ENCODE data around the gene PLEK. TPM values are rescaled to one million over a fixed set of nuclear protein-coding genes. Genes with fewer than 3 reads are reported as not detected.
A peak's percentile ranks its signal among the peaks of the same experiment; 100 is the strongest.

Gene PLEK
- total and polyA plus RNA-seq, 4 donors = 2.6 to 40.6 (median 4.6) TPM

GRCh38 chr2:68366083-68366560 is 1.0 kb downstream of the PLEK start:
- Histone ChIP-seq H3K27me3 (ENCODE audit: control insufficient read depth in 4 of 4, insufficient read depth in 4 of 4, low read length in 3 of 4) (no peaks in the 10 kb centered on the region), H3K4me3 (ENCODE audit: low read depth in 1 of 3, low read length in 3 of 3) (peak overlapping the region; percentile 29 to 59 (median 32)), H3K36me3 (ENCODE audit: control insufficient read depth in 4 of 4, insufficient read depth in 3 of 4, low read depth in 1 of 4, low read length in 3 of 4) (no peaks in the 10 kb centered on the region), H3K9ac (ENCODE audit: low read depth in 1 of 2, low read length in 2 of 2) (peak overlapping the region; percentile 19 to 62), H3K27ac (ENCODE audit: low read depth in 1 of 2, low read length in 2 of 2) (peak overlapping the region; percentile 50 to 55), H3K9me3 (ENCODE audit: control insufficient read depth in 4 of 4, low read length in 3 of 4) (no peaks in the 10 kb centered on the region), H3K4me1 (ENCODE audit: control insufficient read depth in 4 of 4, insufficient read depth in 4 of 4, low read length in 3 of 4) (peaks cover 0 to 5% (median 2%) of the 10 kb centered on the region in 4 donors)
- 75% methylated on average over 4 of the region's 4 CpGs for WGBS
- no peak for TF ChIP-seq FOXA2 (IDR thresholded peaks at IDR 0.05)
- TF ChIP-seq TAF1 (conservative IDR thresholded peaks at IDR 0.05) = no peak
- TF ChIP-seq GABPA (IDR thresholded peaks at IDR 0.05 in 1 of 2, conservative IDR thresholded peaks at IDR 0.05 in 1 of 2) = no peak
- no peak for TF ChIP-seq MAX (IDR thresholded peaks at IDR 0.05)
- TF ChIP-seq ZBTB33 (IDR thresholded peaks at IDR 0.05) = no peak
- TF ChIP-seq CTCF (IDR thresholded peaks at IDR 0.05; ENCODE audit: low read depth, low read length, missing input control) = no peak
- TF ChIP-seq REST (IDR thresholded peaks at IDR 0.05) = no peak
- no peak for TF ChIP-seq RAD21 (IDR thresholded peaks at IDR 0.05)
- no peak for TF ChIP-seq FOXA1 (IDR thresholded peaks at IDR 0.05)
- TF ChIP-seq NR2F2 (IDR thresholded peaks at IDR 0.05) = no peak
- no peak for TF ChIP-seq HNF4G (IDR thresholded peaks at IDR 0.05)
- no peak for TF ChIP-seq EGR1 (IDR thresholded peaks at IDR 0.05; ENCODE audit: low read depth in 2 of 2)
- TF ChIP-seq ATF3 (IDR thresholded peaks at IDR 0.05) = no peak
- no peak for TF ChIP-seq SP1 (IDR thresholded peaks at IDR 0.05)
- no peak for TF ChIP-seq YY1 (IDR thresholded peaks at IDR 0.05)
- TF ChIP-seq RXRA (IDR thresholded peaks at IDR 0.05) = no peak
- TF ChIP-seq HNF4A (conservative IDR thresholded peaks at IDR 0.05) = no peak
- no peak for TF ChIP-seq JUND (IDR thresholded peaks at IDR 0.05)
- DNase-seq (ENCODE audit: low spot score) = no peak
